GM21367 (cell line): ENCODE results near the gene SLC24A4.
A peak's percentile ranks its signal among the peaks of the same experiment; 100 is the strongest.
"Not testable (repeated sequence)": the region's sequence is repeated elsewhere in the genome, so short reads cannot be mapped to it uniquely, and the experiment has no call there.

Experiments
- ATAC-seq: cut with Tn5 transposase; IDR thresholded peaks from one replicate; pipeline ENCODE4 v1.9.1; 2021; ENCODE audit not compliant: unreplicated experiment

Gene SLC24A4

DNA sequence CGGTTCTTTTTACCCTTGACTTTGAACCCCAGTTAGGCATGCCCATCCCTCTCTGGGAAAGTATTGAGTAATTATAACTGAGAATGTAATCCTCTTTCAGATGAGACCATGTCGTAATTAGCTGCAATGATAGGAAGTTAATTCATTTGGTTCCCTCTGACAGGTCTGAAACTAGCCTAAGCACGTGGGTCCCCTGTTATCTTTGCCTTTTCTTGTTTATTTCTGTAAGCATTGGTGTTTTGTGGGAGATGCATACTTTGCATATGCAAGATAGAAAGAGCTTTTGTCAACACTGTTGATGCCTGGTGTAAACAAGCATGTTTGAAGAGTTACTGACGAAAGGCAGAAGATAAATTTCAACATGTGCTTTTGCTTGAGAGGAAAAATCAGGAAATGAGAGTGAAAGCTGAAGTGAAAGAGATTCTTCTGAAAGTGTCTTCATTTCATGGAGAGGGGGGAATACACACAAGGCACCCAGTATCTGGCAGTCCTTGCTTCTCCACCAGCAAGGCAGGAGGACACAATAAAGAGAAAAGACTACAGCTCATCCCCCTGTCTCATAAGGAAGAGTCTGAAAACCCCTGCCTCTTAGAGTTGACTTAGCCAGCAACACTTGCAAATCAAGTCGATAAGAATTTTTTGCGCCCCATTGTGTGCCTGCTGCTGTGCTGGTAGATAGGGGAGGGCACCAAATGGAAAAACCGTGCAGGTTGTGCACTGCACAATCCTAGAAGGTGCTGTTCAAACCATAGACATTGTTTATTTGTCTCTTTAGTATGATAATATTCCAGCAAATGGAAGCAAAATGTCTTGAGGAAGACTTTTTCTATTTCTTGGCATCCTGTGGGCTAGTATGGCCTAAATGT is 77.8 kb downstream of the SLC24A4 start:
- peak; percentile 61 for ATAC-seq

GRCh38 chr14:92401561-92401960 is 78.6 kb downstream of the SLC24A4 start:
- peak; percentile 5 for ATAC-seq

DNA sequence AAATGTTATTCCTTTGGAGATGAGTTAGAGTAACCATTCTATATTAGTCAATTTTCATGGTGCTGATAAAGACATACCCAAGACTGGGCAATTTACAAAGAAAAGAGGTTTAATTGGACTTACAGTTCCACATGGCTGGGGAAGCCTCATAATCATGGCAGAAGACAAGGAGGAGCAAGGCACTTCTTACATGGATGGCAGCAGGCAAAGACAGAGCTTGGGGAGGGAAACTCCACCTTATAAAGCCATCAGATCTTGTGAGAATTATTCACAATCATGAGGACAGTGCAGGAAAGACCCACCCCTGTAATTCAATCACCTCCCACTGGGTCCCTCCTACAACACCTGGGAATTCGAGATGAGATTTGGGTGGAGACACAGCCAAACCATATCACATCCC is 79.5 kb downstream of the SLC24A4 start:
- ATAC-seq = not testable (repeated sequence)

- no peak for ATAC-seq
Measured at GRCh38 chr14:92404018-92404417, 81.1 kb downstream of the SLC24A4 start.

DNA sequence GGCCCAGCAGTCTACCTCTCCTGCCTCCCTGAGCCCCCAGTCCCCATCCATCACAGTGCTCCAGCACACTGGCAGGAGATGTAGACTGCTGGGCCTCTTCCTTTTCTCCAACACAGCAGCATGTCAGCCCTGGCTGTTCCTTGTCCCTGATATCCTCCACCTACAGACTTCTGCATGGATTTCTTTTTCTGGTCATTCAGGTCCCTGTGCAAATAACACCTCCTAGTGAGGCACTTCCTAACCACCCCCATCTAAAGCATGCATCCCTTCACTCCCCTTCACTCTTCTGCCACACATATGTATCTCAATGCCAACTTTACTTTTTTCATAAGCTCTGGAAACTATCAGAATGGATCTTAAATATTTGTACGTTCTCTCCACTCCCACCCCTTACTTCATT is 81.5 kb downstream of the SLC24A4 start:
- no peak for ATAC-seq

GRCh38 chr14:92404938-92405337 is 82.0 kb downstream of the SLC24A4 start:
- no peak for ATAC-seq

DNA sequence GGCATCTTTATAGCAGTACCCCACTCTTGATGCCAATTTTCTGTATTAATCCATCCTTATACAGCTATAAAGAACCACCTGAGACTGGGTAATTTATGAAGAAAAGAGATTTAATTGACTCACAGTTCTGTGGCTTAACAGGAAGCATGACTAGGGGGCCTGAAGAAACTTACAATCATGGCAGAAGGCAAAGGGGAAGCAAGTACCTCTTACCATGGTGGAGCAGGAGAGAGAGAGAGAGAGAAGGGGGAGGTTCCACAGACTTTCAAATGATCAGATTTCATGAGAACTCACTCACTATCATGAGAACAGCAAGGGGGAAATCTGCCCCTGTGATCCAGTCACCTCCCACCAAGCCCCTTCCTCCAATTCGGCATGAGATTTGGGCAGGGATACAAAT is 84.4 kb downstream of the SLC24A4 start:
- ATAC-seq = no peak

- no peak for ATAC-seq
Measured at GRCh38 chr14:92409043-92409442, 86.1 kb downstream of the SLC24A4 start.

DNA sequence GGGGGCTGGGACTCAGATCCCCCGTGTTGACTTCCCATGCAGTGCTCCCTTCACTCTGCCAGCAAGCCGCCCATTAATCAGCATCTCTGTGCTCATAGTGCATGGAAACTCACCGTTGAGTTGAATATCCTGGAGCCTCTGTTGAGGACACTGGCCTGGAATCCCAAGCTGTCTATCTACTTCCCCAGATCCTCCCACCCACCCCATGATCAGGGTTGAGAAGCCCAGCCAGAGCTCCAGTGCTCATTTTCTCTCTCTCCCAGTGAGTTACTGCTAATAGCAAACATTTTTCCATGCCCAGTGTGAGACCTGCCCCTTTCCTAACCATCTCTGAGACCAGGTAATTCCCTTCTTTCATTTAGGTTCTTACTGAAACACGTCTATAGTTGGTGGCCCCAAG is 88.2 kb downstream of the SLC24A4 start:
- no peak for ATAC-seq

GRCh38 chr14:92411941-92412340 is 89.0 kb downstream of the SLC24A4 start:
- no peak for ATAC-seq

DNA sequence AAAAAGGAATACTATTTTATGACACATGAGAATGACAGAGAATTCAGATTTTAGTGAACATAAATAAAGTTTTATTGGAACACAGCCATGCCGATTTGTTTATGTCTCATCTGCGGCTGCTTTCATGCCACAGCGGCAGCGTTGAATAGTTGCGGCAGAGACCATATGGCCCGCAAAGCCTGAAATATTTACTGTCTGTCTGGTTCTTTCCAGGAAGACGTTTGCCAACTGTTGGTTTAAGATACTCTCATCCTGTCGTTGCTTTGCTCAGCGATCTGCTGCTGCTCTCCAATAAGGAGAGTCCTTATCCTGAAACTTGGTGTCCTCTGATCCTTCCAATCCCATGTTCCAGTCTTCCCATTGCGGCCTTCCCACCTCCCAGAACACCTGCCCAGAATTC is 89.9 kb downstream of the SLC24A4 start:
- ATAC-seq = no peak

- no peak for ATAC-seq
Measured at GRCh38 chr14:92413379-92413778, 90.4 kb downstream of the SLC24A4 start.

- no peak for ATAC-seq
Measured at GRCh38 chr14:92414690-92415445, 91.9 kb downstream of the SLC24A4 start.

DNA sequence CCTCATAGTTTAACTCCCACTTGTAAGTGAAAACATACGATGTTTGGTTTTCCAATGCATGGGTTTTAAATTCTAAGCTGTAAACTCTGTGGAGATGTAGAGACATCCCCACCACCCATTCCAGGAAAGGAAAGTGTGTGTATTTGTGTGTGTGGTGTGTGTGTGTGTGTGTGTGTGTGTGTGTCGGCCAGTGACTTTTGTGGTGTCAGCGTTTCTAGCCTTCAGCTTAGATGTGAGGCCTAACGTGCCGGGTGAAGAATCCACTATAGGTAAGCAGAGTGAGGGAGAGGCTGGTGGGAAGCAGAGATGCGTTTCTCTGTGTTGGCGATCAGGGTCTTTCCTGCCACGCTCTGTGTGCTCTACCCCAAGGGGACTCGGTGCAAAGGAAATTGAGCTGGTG is 93.0 kb downstream of the SLC24A4 start:
- ATAC-seq = no peak

GRCh38 chr14:92416544-92416943 is 93.6 kb downstream of the SLC24A4 start:
- ATAC-seq = no peak

DNA sequence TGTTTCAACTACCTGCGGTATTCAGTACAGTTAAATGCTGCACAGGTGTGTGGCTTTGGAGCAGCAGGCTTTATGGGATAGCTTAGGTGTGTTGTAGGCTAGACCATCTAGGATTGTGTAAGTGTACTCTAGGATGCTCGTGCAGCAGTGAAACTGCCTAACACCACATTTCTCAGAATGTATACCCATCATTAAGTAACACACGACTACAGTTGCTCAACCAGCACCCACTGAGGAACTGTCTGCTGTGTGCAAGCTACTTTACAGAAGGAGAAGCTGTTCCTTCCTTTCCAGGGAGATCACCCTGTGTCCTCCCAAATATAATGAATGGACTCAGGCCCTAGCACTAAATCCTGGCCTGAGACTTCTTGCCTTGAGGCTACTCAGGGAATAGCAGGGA is 94.8 kb downstream of the SLC24A4 start:
- no peak for ATAC-seq

DNA sequence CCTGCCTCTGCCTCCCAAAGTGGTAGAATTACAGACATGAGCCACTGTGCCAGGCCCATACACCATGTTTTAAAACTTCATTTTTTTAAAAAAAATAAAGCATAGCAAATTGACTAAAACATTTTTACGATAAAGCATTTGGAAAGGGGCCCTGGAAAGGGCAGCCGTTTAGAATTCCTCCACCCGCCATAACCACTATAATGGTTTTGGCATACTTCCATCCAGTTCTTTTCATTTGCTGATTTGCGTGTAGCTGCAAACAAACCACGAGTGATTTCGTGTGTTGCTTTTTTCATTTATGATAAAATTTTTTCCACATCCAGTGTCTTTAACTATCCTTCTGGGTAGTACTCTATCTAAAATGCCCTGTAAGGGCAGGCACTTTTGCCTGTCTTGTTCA is 98.8 kb downstream of the SLC24A4 start:
- no peak for ATAC-seq

DNA sequence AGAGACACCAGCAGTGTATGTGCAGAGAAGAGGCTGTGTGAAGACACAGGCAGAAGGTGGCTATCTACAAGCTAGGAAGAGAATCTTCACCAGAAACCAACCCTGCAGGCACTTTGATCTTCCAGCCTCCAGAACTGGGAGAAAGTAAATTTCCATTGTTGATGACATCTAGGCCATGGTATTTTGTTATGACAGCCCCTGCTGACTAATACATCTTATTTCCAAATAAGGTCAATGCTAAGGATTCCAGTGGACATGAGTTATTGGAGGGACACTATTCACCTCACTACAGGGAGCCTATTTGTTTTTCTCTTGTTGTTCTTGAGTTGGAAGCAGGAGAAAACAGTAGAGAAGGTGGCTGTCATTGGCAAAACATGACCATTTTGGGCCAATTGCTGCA is 102.1 kb downstream of the SLC24A4 start:
- no peak for ATAC-seq

- no peak for ATAC-seq
Measured at GRCh38 chr14:92426237-92426636, 103.3 kb downstream of the SLC24A4 start.

- ATAC-seq = no peak
Measured at GRCh38 chr14:92427096-92427495, 104.1 kb downstream of the SLC24A4 start.

- ATAC-seq = no peak
Measured at GRCh38 chr14:92430686-92431085, 107.7 kb downstream of the SLC24A4 start.

- ATAC-seq = no peak
Measured at GRCh38 chr14:92431199-92431725, 108.3 kb downstream of the SLC24A4 start.
